HG02943 (cell line): ENCODE data around the gene SERINC3.
"Not testable (repeated sequence)": the region's sequence is repeated elsewhere in the genome, so short reads cannot be mapped to it uniquely, and the experiment has no call there.

Experiments
- ATAC-seq: cut with Tn5 transposase; IDR thresholded peaks from one replicate; pipeline ENCODE4 v1.9.1; 2021; ENCODE audit warnings: mild to moderate bottlenecking, low read depth, moderate library complexity; ENCODE audit not compliant: unreplicated experiment

SERINC3 gene

DNA sequence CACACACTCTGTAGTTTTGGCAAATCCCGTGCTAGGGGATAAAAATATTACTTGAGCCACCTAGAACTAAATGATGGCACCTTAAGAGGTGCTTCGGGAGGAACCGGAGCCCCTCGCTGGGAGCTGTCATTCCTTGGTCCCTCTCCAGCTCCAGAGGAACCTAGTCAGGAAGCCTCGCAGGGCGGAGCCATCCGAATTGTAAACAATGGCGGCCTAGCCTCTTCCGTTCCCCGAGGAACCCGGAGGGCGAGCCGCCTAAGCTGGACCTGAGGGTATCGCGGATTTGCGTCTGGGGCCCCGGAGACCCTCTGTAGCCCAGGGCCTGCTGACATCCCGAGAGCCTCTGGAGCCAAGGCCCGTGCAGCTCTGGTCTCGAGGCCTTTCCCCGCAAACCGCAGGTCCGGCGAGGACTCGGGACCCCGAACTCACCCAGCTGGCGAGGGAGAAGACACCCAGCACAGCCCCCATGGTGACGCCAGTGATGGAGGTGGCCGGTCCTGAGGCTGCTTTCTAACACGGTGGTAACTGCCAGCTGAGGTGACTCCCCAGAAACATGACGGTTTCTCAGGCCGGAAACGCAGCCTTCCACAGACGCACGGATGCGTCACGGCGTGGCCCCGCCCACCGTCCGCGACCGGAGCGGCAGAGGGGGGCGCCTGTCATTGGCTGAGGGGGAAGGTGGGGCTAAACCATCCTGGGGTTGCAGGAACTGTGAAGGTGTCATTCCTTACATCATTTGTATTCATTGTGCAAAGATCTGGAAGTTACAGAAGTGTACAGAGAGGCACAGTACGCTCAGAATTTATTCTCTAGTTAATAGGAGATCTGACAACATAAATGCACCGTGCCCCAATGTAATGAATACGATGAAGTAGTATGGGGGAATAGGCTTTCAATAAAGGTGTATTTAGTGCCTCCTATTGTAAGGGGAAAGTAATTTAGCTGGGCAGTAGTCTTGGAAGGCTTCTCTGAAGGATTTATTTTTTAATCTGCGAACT is at the start of gene SERINC3:
Gene SERINC3 (minus strand): TSS at position 587 of the 998 bp plus-strand sequence. CDS start 119 bp downstream, at position 468.
- ATAC-seq, result peak; percentile 97

DNA sequence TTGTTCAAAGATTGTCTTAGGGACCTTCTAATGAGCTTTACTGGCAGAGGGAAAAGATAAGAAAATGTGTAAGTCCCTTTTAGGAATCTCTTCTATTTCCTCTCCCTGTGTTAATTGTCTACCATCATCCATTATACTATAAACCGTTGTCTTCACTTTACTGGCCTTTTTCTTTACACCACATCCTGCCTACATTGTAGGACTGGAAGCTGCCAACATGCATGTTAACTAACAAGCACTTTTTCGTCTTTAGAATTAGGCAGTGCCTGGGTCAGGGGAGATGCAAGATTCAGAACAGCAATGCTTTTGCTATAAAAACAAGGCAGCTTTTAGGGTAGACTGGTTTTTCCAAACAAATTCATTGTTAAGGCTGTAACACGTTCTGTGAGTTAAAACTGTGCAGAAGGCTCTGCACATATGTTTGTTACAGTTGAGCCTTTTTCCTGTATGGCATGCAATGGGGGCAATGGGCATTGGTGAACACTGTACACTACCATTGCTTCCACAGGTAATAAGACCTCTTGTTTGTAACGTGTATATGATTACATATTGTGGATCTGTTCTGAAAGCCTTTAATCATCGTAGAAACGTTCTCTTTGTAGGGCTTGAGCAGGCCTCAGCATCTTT is 49.6 kb upstream of the SERINC3 start:
- ATAC-seq, result no peak

DNA sequence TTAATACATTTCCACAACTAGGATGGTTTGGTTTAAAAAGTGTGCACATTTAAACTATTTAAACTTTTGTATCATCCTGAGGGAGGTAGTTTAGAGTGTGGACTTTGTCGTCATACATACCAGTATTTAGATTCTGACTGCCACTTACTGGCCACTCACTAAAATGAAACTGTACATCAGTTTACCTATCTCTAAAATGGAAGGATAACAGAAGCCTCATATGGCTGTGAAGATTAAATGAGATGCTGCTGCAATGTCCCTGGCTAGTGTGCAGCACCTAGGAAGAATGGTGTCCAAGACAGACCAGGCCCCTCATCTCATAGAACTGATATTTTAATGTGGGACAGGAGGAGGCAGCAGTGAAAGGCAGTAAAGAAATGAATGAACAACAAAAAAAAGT is 48.5 kb upstream of the SERINC3 start:
- no peak for ATAC-seq

DNA sequence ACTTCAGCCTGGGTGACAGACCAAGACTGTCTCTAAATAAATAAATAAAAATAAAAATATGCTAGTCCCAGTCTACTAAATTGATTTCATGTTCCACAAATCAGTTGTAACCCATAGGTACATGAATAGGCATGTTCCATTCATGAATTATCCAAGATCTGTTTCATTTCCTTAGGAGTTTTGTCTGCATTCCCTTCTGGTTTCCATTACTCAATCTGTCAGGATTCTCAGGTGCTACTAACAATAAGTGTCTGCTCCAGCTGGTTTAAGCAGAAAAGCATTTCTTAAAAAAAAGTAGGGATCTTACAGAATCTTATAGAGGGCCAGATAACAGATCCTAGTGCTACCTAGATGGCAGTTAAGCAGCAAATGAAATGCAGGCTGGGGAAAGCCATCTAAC is 44.9 kb upstream of the SERINC3 start:
- ATAC-seq, result no peak

DNA sequence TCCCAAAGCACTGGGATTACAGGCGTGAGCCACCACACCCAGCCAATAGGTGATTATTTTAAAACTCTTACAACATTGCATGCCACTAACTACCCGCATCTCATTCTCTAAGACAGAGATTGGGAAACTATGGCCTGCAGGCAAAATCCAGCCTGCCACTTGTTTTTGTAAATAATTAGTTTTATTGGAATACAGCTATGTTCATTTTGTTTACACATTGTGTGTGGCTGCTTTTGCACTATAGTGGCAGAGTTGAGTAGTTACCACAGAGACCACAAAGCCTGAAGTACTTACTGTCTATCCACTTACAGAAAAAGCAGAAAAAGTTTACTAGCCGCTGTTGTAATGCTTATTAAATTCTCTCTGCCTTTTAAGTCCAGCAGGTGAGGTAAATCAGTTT is 44.1 kb upstream of the SERINC3 start:
- ATAC-seq, result no peak

DNA sequence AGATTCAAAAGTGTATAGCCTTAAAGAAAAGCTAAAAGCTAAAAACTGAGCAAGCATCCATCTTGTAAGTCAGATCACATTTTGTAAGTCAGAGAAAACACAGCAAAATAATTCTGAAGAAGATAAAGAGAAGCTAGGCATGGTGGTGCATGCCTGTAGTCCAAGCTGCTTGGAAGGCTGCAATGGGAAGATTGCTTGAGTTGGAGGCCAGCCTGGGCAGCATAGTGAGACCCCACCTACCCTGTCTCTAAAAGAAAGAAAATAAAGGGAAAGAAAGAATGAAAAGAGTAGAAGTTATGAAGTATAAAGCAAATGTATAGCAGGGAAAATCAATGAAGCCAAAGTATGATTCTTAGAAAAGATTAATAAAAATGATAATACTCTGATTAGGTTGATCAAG is 40.0 kb upstream of the SERINC3 start:
- no peak for ATAC-seq

DNA sequence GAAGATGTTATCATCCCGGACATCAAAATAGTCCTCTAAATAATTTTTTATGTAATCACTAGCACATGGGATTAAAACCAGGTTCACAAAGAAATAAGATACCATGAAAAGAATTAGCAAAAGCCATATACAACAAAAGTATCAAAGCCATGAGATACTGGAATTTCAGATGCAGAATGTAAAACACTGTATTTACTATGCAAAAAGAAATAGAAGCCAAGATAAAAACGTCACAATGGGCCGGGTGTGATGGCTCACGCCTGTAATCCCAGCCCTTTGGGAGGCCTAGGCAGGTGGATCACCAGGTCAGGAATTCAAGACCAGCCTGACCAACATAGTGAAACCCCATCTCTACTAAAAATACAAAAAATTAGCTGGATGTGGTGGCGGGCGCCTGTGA is 38.9 kb upstream of the SERINC3 start:
- not testable (repeated sequence) for ATAC-seq

DNA sequence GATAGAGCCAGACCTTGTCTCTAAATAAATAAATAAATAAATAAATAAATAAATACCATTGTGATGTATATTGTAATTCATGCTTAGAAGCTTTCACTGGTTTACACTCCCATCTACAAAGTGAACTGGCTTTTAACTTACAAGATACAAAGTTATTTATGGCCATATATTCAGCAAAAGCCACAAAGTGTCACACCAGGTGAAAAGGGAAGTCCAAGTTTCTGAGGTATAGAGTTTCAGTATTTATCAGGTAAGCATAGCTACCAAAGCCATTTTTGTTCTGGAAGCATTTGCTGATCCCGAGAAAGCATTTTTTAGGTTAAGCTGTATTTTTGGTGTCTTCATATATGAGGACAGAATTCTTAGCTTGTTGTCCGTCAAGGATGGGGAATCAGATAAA is 38.4 kb upstream of the SERINC3 start:
- no peak for ATAC-seq

DNA sequence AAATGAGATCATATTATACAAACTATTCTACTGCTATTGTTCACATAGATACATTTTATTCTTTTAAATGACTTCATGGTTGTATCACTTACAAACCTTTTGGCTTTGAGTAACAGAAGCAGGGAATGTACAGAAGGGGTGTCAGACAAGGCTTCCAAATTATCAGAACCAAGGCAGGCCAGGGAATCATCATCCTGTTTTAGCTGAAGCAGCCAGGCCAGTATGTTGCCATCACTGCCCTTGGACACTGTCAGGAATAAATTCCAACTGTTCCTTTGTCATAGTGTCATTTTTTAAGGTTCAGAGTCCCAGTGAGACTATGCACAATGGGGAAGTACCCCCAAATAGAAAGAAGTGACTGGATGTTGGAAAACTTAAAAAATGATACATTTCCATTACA is 37.4 kb upstream of the SERINC3 start:
- ATAC-seq, result no peak

DNA sequence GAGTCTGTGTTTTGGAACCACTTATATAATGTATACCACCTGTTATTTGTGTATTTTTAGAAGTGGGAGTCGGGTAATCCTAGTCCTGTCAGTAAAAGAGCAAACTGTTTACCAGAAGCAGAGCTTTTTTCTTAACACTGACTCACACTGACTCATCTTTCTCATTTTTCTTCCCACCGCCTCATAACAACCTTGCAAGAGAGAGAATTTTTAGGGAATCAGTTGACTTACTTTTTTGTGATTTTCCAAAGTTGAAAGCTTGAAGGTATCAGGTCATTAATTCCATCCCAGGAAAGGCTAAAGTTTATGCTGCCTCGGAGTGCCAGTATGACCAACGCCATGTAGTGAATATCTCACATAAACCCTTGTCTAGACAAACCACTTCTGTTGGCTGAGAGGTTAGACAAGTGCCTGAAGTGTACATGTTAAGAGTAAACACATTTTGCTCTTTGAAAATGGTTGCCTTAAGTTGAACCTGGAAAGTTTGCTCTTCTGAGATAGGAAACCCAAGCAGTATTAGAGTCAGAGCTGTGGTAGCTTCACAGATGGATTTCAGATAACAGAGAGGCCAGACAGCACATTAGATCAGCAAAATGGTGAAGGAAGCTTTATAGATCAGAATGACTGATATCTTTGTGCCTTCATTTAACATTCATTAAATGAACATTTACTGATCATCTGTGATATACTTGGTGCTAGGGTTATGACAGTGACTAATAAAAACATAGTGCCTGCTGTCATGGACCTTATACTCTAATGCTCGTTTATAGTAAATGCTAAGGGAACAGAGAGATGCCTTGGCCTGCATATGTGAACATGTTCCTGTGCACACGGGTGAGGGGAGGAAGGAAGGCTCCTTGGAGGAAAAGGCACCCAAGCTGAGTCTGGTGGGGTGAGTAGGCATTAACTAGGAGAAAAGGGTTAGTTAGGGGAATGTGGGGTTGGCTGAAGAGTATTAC is 31.4 kb upstream of the SERINC3 start:
- ATAC-seq, result no peak

DNA sequence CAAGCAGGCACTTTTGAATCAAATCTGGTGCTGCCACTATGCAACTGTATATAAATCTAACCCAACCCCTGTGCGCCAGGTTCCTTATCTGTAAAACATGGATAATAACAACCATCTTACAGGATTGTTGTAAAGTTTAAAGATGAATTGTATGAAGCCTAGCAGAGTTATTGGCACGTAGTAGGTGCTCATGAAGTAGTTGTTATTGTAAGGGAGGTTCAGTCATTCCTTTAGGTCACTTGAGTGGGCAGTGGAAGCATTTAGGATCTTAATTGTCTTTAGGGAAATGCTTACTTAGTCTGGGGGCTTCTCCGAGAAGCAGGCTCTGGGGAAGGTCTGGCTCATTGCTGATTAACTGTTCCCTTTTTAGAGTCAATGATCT is 30.7 kb upstream of the SERINC3 start:
- no peak for ATAC-seq

DNA sequence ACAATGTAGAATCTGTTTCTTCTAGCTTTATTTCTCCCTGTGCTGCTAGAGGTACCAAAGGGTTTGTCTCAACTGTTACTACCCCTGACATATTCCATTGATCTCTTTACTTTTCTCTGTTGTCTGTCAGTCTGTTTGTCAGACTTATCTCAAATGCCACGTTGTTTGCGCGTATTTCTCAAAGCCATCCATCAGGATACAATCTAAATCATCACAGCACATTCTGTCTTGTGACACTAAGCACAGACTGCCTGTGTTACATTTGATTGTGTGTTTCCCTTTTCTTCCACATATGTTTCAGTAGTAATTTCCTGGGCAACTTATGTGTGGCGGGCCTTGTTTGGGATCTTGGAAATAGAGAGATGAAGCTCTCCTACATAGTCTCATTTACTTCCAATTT is 30.2 kb upstream of the SERINC3 start:
- ATAC-seq, result no peak

DNA sequence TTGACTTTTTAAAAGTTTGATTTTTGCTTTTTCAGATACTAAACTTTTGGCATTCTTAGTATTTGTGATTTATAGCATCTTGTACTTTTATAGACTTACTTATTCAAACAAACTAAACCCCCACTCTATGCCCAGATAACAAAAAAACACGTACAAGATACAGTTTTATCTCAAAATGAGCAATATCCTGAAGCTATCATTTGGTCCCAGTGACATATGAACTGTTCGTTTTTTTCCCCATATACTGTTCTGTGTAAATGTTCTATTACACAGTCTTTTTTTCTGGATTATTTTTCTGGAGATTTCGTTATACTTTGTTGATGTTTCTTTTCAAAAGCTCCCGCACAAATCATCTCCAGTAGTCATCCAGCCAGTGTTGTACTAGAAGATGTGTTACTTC is 27.3 kb upstream of the SERINC3 start:
- ATAC-seq, result no peak

DNA sequence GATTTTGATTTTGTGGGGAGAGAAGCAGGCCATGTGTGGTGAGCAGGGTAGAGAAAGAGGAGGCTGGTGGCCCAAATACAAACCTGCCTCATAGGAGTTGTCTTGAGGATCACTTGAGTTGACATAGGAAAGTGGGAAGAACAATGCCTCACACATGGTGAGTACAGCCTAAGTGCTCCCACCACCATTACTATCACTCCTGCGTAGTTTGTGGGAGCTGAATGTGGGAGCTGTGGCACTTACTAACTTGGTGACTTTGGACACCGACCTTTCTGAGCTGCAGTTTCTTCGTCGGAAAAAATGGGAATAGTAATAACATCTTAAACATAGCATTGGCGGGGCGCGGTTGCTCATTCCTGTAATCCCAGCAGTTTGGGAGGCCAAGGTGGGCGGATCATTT is 25.5 kb upstream of the SERINC3 start:
- no peak for ATAC-seq

DNA sequence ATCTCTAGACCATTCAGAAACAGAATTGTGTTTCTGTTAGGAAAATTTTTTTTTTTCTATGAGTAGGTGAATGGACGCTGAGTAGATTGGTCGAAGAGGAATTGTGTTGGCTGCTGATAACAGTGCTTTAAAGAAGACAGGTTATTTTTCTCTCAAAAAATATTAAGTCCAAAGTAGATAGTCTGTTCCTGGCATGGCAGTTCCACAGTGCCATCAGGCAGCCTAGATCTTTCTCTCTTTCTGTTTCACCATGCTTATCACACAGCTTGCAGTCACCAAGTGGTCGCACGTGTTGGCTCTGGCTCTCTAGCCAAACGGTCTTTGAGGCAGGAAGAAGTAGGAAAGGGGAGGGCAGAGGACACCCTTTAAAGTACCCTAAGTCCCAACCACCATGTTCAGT is 22.4 kb upstream of the SERINC3 start:
- ATAC-seq, result no peak

DNA sequence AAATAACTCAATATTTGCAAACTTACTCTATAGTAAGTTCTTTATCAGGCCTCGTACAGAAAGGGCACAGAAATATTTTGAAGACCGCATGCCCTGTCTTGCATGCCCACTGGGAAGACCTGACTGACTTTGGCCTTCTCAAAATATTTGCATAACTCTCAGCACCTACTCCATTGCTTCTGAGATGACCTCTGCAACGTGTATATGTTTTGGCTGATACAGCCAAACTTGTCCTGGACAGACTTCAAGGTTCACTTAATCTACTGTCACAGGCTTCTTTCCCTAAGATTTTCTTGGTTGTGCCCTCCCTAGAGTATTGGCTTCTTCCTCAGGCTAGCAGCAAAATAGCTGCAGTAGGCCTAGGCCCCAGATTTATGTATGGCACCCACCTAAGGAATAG is 21.5 kb upstream of the SERINC3 start:
- no peak for ATAC-seq

DNA sequence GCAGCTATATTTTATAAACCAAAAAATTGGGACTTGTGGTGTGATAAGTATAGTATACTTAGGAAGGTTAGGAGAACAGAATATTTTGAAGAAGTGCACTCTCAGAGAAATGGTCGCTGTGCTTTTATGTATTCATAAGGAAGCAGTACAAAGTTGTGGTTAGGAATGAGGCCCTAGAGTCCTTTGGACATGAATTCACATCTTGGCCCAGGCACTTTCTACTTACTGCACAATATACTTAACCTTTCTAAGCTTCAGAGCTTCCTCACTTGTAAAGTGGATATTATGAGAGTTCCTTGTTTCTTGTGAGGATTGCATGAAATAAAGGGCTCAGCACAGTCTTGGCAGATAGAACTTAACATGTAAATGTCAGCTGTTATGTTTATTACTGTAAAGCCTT is 21.0 kb upstream of the SERINC3 start:
- no peak for ATAC-seq

DNA sequence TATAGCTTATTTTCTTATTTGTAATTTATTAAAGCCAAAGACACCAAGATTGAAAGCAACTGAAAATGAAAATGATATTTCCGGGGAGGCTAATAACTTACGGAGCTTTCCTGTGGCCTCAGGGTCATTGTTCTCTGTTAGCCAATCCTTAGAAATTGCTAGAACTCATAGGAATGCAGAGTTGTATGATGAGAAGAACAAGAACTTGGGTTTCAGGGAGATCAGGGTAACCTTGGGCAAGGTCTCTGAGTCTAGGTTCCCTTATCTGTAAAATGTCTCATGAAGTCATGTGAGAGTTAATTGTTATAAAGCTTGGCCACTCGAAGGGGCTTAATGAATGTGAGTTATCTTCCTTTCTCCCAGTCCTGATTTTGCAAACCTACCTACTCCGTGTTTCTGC is 20.1 kb upstream of the SERINC3 start:
- ATAC-seq, result no peak

DNA sequence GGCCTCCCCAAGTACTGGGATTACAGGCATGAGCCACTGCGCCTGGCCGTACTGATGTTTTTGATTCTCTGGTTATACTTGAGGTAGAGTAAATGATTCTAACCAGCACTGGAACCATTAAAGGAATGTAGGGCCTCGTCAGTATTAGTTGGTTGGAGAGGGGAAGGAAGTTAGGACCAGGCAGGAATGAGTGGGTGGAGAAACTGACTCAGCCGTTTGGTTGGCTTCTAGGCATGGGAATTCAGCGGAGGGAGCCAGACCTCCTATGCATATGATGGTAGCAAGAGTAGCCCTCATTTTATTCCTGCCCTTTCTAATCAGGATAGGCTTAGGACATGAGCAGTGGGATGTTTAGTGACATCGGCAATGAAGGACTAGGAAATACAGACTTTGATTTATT is 19.0 kb upstream of the SERINC3 start:
- no peak for ATAC-seq

DNA sequence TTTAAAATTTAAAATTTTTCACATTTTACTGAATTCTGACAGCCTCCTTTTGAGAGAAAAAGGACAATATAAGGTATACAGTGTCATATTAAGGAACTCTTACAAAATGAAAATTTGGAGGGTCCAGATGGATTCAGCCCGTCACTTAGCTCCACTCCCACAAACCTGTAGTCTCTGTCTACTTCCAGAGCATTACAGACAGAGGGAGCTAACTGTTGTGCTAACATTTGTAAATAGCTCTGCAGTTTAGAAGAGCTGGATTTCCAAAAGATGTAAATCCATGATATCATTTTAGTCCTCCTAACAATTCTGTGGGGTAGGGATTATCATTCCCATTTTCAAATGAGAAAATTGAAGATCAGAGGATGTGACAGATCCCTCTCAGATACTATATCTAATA is 16.1 kb upstream of the SERINC3 start:
- ATAC-seq, result no peak

DNA sequence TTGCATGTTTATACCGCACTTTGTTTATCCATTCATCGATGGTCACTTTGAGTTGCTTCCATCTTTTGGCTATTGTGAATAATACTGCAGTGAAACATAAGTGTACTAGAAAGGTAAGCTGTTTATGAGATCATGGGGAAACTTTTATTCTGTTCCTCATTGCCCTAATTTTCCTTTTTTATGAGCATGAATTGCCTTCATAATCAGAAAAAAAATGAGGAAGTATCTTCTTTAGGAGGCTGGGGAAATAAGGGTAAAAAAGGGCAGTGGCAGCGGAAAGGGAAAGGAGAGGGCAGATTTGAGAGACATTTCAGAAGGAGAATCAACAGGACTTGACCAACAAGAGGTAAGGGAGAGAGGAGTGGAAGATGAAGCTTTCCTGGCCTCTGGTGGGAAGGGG is 14.3 kb upstream of the SERINC3 start:
- no peak for ATAC-seq
